ENCODE results near the gene ODAD3.
A peak's percentile ranks its signal among the peaks of the same experiment; 100 is the strongest.
"Not testable (repeated sequence)": the region's sequence is repeated elsewhere in the genome, so short reads cannot be mapped to it uniquely, and the experiment has no call there.

Gene ODAD3

DNA sequence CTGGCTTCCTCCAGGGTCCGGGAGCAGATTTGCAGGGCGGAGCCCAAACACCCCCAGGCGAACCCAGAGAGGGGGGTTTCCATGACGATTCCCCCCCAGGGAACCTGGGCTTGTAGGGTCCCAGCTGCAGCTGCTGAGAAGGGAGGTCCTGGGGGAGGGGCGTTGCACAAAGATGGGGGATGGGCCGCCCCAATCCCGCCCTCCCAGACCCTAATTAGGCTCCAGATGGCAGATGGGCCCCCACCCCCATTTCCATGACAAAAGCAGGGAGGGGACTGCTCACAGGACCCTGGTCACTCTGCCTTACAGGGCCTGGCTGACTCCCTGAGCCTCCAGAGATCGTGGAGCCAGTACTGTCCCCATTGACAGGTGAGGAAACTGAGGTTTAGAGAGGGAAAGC is 30.7 kb upstream of the ODAD3 start:
- no peak overlapping the region for H3K4me3 ChIP-seq (ENCODE audit: low read depth, low read length)
- TF ChIP-seq, protein P1, sequence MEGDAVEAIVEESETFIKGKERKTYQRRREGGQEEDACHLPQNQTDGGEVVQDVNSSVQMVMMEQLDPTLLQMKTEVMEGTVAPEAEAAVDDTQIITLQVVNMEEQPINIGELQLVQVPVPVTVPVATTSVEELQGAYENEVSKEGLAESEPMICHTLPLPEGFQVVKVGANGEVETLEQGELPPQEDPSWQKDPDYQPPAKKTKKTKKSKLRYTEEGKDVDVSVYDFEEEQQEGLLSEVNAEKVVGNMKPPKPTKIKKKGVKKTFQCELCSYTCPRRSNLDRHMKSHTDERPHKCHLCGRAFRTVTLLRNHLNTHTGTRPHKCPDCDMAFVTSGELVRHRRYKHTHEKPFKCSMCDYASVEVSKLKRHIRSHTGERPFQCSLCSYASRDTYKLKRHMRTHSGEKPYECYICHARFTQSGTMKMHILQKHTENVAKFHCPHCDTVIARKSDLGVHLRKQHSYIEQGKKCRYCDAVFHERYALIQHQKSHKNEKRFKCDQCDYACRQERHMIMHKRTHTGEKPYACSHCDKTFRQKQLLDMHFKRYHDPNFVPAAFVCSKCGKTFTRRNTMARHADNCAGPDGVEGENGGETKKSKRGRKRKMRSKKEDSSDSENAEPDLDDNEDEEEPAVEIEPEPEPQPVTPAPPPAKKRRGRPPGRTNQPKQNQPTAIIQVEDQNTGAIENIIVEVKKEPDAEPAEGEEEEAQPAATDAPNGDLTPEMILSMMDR (IDR thresholded peaks at IDR 0.05; ENCODE audit: borderline replicate concordance, insufficient read depth, low read depth, low read length): no peak

DNA sequence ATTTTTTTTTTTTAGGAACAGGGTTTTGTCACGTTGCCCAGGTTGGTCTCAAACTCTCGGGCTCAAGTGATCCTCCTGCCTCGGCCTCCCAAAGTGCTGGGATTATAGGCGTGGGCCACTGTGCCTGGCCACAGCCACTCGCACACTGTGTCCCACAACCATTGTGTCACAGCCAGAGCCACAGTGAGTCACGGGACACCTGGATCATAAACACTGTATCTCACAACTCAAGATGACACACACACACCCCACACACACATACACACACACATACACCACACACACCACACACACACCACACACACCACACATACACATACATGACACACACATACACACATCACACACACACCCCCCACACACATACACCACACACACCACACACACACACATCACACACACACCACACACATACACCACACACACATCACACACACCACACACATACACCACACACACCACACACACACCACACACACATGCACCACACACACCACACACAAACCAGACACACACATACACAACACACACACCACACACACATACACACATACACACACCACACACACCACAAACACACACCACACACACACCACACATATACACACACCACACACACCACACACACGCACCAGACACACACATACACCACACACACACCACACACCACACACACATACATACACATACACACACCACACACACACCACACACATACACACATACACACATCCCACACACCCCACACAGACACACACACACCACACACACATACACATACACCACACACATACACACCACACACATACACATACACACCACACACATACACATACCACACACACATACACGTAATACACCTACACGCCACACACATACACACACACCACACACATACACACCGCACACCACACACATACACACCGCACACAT is 29.7 kb upstream of the ODAD3 start:
- no peak overlapping the region for H3K4me3 ChIP-seq (ENCODE audit: low read depth, low read length)
- TF ChIP-seq, protein P1 (IDR thresholded peaks at IDR 0.05; ENCODE audit: borderline replicate concordance, insufficient read depth, low read depth, low read length): no peak

DNA sequence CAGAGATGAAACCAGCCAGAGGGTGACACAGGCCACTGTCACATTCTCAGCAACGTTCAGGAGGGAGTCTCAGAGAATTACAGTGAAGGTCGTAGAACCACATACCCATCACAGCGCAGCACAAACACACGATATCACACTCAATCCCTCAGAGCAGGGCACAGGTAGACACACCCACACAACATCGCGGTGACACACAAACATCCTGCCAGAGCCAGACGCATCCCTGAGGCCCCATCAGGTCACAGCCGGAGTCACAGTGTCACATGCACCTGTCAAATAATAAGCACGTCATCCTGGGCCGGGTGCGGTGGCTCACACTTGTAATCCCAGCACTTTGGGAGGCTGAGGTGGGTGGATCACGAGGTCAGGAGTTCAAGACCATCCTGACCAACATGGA is 28.5 kb upstream of the ODAD3 start:
- no peak overlapping the region for H3K4me3 ChIP-seq (ENCODE audit: low read depth, low read length)
- TF ChIP-seq, protein P1 (IDR thresholded peaks at IDR 0.05; ENCODE audit: borderline replicate concordance, insufficient read depth, low read depth, low read length): no peak

DNA sequence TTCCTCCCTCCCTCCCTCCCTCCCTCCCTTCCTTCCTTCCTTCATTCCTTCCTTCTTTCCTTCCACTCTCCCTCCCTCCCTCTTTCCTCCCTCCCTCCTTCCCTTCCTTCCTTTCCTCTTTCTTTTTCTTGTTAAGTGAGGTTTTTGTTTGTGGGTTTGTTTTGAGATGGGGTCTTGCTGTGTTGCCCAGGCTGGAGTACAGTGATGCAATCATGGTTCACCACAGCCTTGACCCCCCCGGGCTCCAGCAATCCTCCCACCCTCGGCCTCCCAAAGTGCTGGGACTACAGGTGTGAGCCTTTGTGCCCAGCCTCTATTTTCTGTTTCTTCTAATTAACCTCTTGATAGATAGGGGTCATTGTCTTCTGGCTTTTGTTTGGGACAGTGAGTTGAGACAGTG is 26.5 kb upstream of the ODAD3 start:
- TF ChIP-seq, protein P1 (IDR thresholded peaks at IDR 0.05; ENCODE audit: borderline replicate concordance, insufficient read depth, low read depth, low read length): no peak
- H3K4me3 ChIP-seq (ENCODE audit: low read depth, low read length): no peak overlapping the region

DNA sequence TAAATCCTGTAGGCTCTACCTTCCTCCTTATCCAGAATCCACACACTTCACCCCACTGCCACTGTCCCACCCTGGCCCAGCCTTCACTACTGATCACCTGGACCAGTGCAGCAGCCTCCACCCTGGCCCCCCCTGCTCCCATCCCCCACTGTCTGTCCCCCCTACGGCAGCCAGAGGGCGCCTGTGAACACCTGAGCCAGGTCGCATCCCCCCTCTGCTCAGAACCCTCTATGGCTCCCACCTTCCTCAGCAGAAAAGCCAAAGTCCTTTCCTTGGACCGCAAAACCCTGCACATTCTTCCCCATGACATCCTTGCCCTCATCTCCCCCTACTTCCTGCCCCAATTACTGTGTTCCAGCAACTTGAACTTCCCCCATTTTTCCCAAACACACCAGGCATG is 25.3 kb upstream of the ODAD3 start:
- TF ChIP-seq, protein P1 (IDR thresholded peaks at IDR 0.05; ENCODE audit: borderline replicate concordance, insufficient read depth, low read depth, low read length): peak; percentile 46; the same call in 1 of the 2 replicates
- no peak overlapping the region for H3K4me3 ChIP-seq (ENCODE audit: low read depth, low read length)

DNA sequence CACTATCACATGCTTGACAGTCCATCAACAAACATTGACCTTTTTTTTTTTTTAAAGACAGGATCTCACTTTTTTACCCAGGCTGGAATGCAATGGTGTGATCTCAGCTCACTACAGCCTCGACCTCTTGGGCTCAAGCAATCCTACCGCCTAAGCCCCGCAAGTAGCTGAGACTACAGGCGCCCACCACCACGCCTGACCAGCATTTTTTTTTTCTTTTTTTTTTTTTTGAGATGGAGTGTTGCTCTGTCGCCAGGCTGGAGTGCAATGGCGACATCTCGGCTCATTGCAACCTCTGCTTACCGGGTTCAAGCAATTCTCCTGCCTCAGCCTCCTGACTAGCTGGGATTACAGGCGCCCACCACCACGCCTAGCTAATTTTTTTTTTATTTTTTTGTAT is 24.0 kb upstream of the ODAD3 start:
- not testable (repeated sequence) for H3K4me3 ChIP-seq (ENCODE audit: low read depth, low read length)

DNA sequence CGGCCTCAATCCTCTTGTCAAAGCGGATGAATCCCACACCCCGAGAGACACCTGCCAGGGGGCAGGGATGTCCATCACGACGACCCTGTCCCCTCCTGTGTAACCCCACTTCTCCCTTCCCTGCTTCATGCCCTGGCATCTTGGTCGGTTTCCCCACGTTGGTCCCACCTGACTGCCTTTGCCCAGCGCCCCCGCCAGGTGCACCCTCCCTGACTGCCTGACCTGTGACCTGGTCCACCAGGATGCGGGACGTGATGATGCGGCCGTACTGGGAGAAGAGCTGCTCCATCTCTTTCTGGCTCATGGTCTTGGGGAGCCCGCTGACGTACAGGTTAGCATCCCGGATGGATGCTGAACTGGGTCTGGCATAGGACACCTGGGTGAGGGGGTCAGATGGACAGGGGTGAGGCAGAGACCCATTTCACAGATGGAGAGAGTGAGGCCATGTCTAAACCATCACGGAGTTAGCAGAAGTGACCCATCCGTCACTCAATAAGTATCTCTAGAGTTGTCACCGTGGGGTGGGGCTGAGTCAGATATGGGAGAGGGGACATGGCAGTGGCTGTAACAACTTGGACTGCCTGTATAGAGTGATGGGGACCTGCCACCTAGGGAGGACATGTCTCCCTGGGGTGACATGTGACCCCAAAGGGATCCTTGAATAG is 23.4 kb upstream of the ODAD3 start:
- TF ChIP-seq, protein P1 (IDR thresholded peaks at IDR 0.05; ENCODE audit: borderline replicate concordance, insufficient read depth, low read depth, low read length): no peak
- no peak overlapping the region for H3K4me3 ChIP-seq (ENCODE audit: low read depth, low read length)
